Right ventricle myocardium inferior (tissue), 1 donor: ENCODE data around the gene TMC1. TPM values are rescaled to one million over a fixed set of nuclear protein-coding genes. Genes with fewer than 3 reads are reported as not detected.
A peak's percentile ranks its signal among the peaks of the same experiment; 100 is the strongest.

Experiments used
- ATAC-seq: fragments of 200-7000 bp; cut with Tn5 transposase; one replicate; pipeline ENCODE4 v1.9.1; 2020; ENCODE audit warnings: mild to moderate bottlenecking, moderate library complexity
- DNase-seq: peaks from one replicate; pipeline ENCODE4 v3.0.0; 2021; ENCODE audit errors: missing footprints
- intact Hi-C: fragments of 100-400 bp; cut with DNase I; formaldehyde crosslinking; loops from one replicate; pipeline ENCODE4 v1.11.0; 2022
- total RNA-seq: library from RNA; stranded (reverse); fragmentation: NEBNext Ultra II Directional; extraction: Animal tissue kit (Norgen Biotek cat#: 25700); gene quantifications from one replicate; pipeline ENCODE4 v1.2.1, GENCODE V29; 2021
- donor health status: DM: no; HTN: yes; CAD: no; lungs with severe emphysema.

The TMC1 gene
- total RNA-seq, 1 donor from 2014 or later: not detected

- intact Hi-C loops: no loop called here
- ATAC-seq: no peak
- no peak for DNase-seq
Measured at GRCh38 chr9:72560086-72560485, 38.7 kb downstream of the TMC1 start.

GRCh38 chr9:72563806-72564205, 42.4 kb downstream of the TMC1 start:
- DNase-seq (no peak), ATAC-seq (no peak)
- intact Hi-C loops: no loop called here

GRCh38 chr9:72564479-72565281, 43.3 kb downstream of the TMC1 start:
- intact Hi-C loops: no loop called here

GRCh38 chr9:72565535-72565934, 44.1 kb downstream of the TMC1 start:
- intact Hi-C loops: no loop called here
- ATAC-seq: no peak

More at GRCh38 chr9:72564479-72565281, 43.3 kb downstream of the TMC1 start:
- ATAC-seq: no peak
- no peak for DNase-seq

GRCh38 chr9:72574156-72574810, 52.9 kb downstream of the TMC1 start:
- no peak for DNase-seq
- intact Hi-C loops: no loop called here
- no peak for ATAC-seq

More at GRCh38 chr9:72565535-72565934, 44.1 kb downstream of the TMC1 start:
- no peak for DNase-seq

GRCh38 chr9:72575666-72576065, 54.3 kb downstream of the TMC1 start:
- no peak for DNase-seq
- intact Hi-C loops: loop anchor here (2.0 to 5.0 kb wide), 2 partner anchors 48 to 211 kb away; partner anchors contain the start of gene ZFAND5
- no peak for ATAC-seq

GRCh38 chr9:72576087-72576486, 54.7 kb downstream of the TMC1 start:
- DNase-seq (no peak), ATAC-seq (no peak)
- intact Hi-C loops: loop anchor here (2.0 to 5.0 kb wide), 2 partner anchors 49 to 211 kb away; partner anchors contain the start of gene ZFAND5

GRCh38 chr9:72577212-72577753, 55.9 kb downstream of the TMC1 start:
- DNase-seq: no peak
- intact Hi-C loops: loop anchor here (2.0 to 5.0 kb wide), 2 partner anchors 50 to 212 kb away; partner anchors contain the start of gene ZFAND5
- peak; percentile 75 for ATAC-seq

GRCh38 chr9:72579190-72579589, 57.8 kb downstream of the TMC1 start:
- intact Hi-C loops: loop anchor here (5.0 kb wide), 1 partner anchor 52 kb away; no protein-coding TSS in a partner anchor
- DNase-seq (peak; percentile 72), ATAC-seq (peak; percentile 46)

GRCh38 chr9:72579880-72580550, 58.6 kb downstream of the TMC1 start:
- ATAC-seq: no peak
- no peak for DNase-seq
- intact Hi-C loops: loop anchor here (5.0 kb wide), 1 partner anchor 53 kb away; no protein-coding TSS in a partner anchor

GRCh38 chr9:72581694-72582093, 60.3 kb downstream of the TMC1 start:
- intact Hi-C loops: no loop called here
- ATAC-seq: no peak

GRCh38 chr9:72583370-72583769, 62.0 kb downstream of the TMC1 start:
- DNase-seq: no peak
- intact Hi-C loops: no loop called here
- no peak for ATAC-seq

More at GRCh38 chr9:72581694-72582093, 60.3 kb downstream of the TMC1 start:
- DNase-seq: no peak

GRCh38 chr9:72586388-72587130, 65.2 kb downstream of the TMC1 start:
- intact Hi-C loops: no loop called here
- no peak for DNase-seq
- ATAC-seq: peak; percentile 46

GRCh38 chr9:72588336-72588735, 66.9 kb downstream of the TMC1 start:
- intact Hi-C loops: no loop called here
- ATAC-seq: no peak

GRCh38 chr9:72589667-72590521, 68.5 kb downstream of the TMC1 start:
- intact Hi-C loops: loop anchor here (5.0 to 10.0 kb wide), 4 partner anchors 125 to 545 kb away; partner anchors contain the start of gene ZFAND5
- ATAC-seq: no peak
- DNase-seq: no peak

More at GRCh38 chr9:72588336-72588735, 66.9 kb downstream of the TMC1 start:
- no peak for DNase-seq

- ATAC-seq: no peak
- intact Hi-C loops: loop anchor here (5.0 to 10.0 kb wide), 4 partner anchors 126 to 546 kb away; partner anchors contain the start of gene ZFAND5
- no peak for DNase-seq
Measured at GRCh38 chr9:72590824-72591223, 69.4 kb downstream of the TMC1 start.
